Fibroblast of the aortic adventitia (primary cell): ENCODE results near the gene FKBP1A. TPM values are rescaled to one million over a fixed set of nuclear protein-coding genes. Genes with fewer than 3 reads are reported as not detected.
"Not testable (repeated sequence)": the region's sequence is repeated elsewhere in the genome, so short reads cannot be mapped to it uniquely, and the experiment has no call there.

Experiments
- DNase-seq: peaks from one replicate; pipeline ENCODE4 v3.0.0-alpha.2; 2010; ENCODE audit warnings: low read depth
- H3K4me3 ChIP-seq: 2 replicates; pipeline ENCODE4 v1.5.1; 2011; ENCODE audit warnings: low read depth, mild to moderate bottlenecking, control low read depth, low read length, moderate library complexity
- CTCF ChIP-seq: IDR thresholded peaks from 2 replicates; pipeline ENCODE4 v1.5.1; 2011; ENCODE audit warnings: mild to moderate bottlenecking, low read length, control low read depth, inconsistent platforms; ENCODE audit not compliant: insufficient read depth
- total RNA-seq: library from RNA; depleted of rRNA; stranded (reverse); fragments of >200 nt; gene quantifications from 2 replicates; pipeline ENCODE4 v1.2.3, GENCODE V29; 2012; ENCODE audit warnings: low replicate concordance

The FKBP1A gene
- total RNA-seq, 1 donor, result 200 TPM

- no peak for TF ChIP-seq CTCF
- DNase-seq, result no peak
- H3K4me3 ChIP-seq, result no peak overlapping the region
These were observed 47.7 kb downstream of the FKBP1A start for GRCh38 chr20:1345030-1345755.

GRCh38 chr20:1343446-1344124, 49.3 kb downstream of the FKBP1A start:
- DNase-seq, H3K4me3 ChIP-seq: not testable (repeated sequence)

GRCh38 chr20:1341561-1342265, 51.1 kb downstream of the FKBP1A start:
- peak; percentile 64 for DNase-seq
- H3K4me3 ChIP-seq, result no peak overlapping the region
- no peak for TF ChIP-seq CTCF

GRCh38 chr20:1338801-1339200, 54.1 kb downstream of the FKBP1A start:
- DNase-seq, result no peak
- TF ChIP-seq CTCF, result no peak
- no peak overlapping the region for H3K4me3 ChIP-seq

- no peak for TF ChIP-seq CTCF
- DNase-seq, result no peak
- no peak overlapping the region for H3K4me3 ChIP-seq
These were observed 54.8 kb downstream of the FKBP1A start for GRCh38 chr20:1338096-1338495.

GRCh38 chr20:1337441-1337840, 55.4 kb downstream of the FKBP1A start:
- no peak overlapping the region for H3K4me3 ChIP-seq
- no peak for DNase-seq
- TF ChIP-seq CTCF, result no peak

GRCh38 chr20:1336699-1337367, 56.0 kb downstream of the FKBP1A start:
- H3K4me3 ChIP-seq, result no peak overlapping the region
- DNase-seq, result peak; percentile 73
- no peak for TF ChIP-seq CTCF
